GM21515 (cell line): ENCODE data around the gene CACNA2D1.

Source experiments
- ATAC-seq: cut with Tn5 transposase; IDR thresholded peaks from one replicate; pipeline ENCODE4 v1.9.1; 2021; ENCODE audit not compliant: unreplicated experiment

Gene CACNA2D1

GRCh38 chr7:82234457-82235049, 209.0 kb downstream of the CACNA2D1 start:
- ATAC-seq, result no peak

DNA sequence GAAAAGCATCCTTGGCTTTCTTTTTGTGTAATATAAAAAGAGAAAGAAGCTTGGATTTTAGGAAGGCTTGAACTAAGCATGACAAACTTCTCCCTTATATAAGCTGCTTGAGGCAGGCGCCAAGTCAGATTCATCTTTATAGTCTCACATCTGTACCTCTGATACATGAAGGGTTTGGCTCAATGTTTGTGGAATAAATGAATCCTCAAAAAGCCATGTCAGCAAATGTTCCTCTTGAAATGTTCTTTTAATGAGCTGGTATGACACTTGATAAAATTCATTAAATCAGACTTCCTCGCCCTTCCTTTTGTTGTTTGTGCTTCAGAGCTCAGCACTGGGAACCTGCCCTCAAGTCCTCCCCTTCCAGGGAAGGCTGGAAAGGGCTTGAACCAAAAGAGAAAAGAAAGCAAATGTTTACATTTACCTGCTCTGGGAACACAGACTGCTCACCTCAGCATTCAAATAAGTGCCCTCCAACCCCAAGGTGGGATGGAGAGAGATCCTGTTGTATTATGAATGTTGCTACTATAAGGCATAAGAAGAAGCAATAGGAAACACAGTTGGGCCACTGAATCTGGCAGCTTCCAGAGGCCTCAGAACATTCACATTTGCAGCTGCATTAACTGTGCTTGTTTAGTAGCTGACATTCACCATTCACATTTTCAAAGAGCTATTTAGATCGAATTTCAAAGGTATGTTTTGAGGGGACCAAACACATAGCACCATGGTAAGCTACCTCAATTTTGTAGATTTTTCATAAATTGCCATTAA, 212.6 kb downstream of the CACNA2D1 start:
- ATAC-seq, result no peak

DNA sequence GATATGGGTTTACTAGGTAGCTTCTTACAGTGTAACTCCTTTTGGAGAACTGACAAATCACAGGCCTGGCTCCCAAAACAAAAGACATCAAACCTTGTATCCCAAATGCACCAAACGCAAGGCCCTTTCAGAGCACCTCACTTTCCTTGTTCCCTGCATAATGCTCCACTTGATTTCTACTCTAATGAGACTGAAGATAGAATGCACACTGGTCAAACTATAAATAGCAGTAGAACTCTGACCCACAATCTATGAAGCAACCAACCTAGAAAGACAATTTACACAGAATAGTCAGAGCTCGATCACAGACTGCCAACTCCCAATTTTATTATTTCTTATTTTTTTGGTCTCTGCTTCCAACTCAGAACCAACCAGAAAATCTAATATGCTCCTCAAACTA, 214.4 kb downstream of the CACNA2D1 start:
- no peak for ATAC-seq

DNA sequence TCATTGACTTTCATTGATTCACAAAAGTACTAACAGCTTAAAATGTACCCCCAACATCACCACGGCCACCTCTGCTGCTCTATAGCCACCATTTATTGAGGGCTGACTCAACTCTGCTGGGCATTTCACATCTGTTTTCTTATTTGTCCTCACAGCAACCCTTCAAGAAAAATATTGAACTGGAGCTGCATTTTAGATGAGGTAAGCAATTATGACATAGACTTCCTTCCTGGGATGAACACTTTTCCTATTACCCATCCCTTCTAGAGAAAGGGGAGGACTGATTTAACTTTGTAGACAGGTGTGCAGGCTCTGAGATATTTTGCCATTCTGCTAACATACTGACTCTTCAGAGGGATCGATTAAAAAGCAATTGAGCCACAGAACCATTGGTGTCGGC, 217.4 kb downstream of the CACNA2D1 start:
- no peak for ATAC-seq

DNA sequence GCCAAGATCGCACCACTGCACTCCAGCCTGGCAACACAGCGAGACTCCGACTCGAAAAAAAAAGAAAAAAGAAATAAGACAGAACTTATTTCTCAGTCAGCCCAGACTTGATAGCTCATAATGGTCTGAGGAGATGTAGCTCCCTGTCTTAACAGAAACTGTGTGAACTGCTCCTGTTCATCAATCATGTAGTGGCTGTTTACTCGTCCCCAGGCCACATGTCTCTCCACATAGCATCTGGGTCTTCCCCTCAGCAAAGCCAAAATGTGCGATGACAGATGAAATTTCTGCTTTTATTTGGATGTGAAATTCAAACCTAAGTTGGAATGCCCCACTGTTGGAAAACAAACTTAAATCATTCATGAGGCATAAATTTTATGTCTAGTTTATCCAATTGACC, 219.0 kb downstream of the CACNA2D1 start:
- ATAC-seq, result no peak

DNA sequence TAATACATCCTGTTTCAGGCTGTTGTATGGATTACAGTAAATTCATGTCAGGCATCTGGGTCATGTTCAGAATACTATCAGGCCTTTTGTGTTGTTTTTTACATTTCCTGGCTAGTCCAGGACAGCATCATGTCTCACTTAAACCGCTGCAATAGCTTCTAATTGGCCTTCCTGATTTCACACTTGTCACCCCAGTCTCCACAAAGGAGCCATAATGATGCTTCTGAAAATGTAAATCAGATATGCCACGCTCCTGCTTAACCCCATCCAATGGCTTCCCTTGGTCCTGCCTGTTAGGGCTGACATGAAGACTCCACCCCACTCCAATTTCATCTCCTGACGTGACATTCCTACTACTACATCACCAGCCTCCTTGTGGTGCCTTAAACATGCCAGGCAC, 220.0 kb downstream of the CACNA2D1 start:
- ATAC-seq, result no peak

DNA sequence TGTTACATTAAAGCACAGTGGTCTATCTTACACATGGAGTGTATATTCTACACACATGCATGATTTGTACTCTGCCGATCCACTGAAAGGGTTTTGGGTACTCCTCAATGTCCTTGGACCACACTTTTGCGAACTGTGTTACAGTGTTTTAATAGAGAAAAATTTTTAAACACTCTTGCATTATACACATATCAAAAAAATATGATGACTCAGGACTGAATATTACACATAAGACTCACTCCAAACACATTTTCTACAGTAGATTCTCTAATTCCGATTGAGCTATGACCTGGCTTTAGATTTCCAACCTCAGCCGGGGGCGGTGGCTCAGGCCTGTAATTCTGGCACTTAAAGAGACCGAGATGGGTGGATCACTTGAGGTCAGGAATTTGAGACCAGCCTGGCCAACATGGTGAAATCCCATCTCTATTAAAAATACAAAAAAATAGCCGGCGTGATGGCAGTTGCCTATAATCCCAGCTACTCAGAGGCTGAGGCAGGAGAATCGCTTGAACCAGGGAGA, 222.4 kb downstream of the CACNA2D1 start:
- ATAC-seq, result no peak

DNA sequence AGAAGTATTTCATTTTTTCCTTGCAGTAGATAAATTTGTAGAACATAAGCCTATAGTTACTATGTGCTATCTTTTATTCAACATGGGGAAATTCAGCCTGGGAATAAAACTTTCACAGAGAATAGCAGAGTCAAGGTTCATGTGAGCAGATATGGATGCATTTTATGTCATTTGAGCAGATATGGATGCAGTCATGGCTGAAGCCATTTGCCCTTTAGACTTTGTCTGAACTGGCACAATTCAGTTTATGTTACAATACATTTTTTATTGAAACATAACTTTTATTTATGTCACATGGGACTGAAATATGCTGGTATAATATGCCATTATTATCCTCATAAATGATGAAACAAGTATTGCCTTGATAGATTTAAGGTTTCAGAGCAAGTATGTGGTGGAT, 231.1 kb downstream of the CACNA2D1 start:
- no peak for ATAC-seq

DNA sequence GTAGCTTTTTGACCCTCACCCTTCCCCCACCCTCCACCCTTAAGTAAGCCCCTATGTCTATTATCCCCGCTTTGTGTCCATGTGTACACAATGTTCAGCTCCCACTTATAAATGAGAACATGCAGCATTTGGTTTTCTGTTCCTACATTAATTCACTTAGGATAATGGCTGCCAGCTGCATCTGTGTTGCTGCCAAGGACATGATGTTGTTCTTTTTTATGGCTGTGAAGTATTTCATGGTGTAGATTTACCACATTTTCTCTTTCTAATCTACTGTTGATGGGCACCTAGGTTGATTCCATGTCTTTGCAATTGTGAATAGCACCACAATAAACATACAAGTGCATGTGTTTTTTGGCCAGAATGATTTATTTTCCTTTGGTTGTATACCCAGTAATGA, 232.2 kb downstream of the CACNA2D1 start:
- no peak for ATAC-seq

DNA sequence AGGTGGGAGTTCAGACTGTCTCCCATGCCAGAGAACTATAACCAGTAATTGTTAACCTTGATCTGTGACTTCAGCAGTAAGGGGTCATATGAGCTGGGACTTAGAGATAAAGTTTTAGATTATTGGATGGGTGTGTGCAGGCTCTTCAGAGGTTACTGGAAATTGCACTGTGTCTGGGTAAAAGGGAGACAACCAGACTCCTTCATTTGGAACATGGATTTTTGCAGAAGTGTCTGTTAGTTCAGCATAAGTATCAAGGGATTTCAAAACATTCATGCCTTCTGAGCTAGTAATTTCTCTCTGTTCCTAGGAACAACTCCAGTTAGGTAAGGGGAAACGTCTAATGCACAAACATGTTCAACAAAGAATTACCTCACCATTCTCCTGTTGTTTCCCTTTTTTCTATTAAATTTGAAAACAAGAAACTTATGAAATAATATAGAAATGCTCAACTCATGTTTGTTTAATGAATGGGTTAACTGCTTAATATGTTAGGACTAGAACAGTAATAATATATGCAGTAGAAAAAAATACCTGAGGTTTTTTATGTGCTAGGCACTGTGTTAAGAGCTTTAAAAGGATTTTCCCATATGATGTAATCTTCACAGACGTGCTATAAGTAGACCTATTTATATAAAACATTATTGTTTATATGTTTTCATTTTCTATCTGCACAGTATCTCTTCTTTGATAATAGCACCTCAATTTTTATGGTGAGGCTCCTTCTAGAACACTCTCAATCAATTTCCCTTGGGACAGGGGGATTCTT, 233.0 kb downstream of the CACNA2D1 start:
- no peak for ATAC-seq

GRCh38 chr7:82209179-82209747, 234.3 kb downstream of the CACNA2D1 start:
- no peak for ATAC-seq

GRCh38 chr7:82204694-82205093, 238.9 kb downstream of the CACNA2D1 start:
- ATAC-seq, result no peak

DNA sequence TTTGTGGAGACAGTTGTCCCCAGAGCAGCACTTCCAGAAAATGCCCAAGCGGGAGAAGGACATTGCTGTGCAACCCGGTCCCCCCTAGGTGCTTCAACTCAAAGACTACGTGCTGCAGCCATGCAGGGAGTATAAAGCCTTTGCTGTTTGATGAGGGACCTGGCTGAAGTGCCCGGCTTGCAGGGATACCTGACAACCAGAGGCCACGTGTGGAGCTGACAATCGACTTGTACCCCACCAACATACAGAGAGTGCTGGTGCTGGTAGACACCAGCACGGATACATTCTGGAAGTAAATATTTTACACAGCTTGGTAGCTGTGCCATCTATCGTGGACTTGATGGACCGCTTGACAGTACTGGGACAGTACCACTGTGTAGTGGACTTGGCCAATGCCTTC, 240.6 kb downstream of the CACNA2D1 start:
- ATAC-seq, result no peak

DNA sequence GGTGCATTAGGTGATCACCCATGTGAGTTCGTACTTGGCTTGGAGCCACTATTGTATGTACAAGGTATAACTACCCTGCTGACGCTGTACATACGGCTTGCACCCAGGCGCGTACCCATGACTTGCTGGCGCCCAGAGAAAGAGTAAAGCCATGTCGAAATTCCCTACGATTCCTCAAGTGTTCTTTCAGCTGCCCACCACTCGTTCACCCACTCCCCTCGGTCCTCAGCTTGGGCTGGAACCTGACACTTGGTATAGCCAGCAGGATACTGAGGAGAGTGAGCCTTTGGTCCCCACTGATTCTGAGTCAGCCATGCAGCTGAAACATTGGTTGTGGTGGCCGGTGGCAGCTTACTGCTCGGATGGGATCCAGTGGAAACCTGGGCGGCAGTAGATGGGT, 241.5 kb downstream of the CACNA2D1 start:
- ATAC-seq, result no peak

GRCh38 chr7:82200601-82201000, 243.0 kb downstream of the CACNA2D1 start:
- no peak for ATAC-seq

- no peak for ATAC-seq
Measured at GRCh38 chr7:82194016-82194643, 249.4 kb downstream of the CACNA2D1 start.

DNA sequence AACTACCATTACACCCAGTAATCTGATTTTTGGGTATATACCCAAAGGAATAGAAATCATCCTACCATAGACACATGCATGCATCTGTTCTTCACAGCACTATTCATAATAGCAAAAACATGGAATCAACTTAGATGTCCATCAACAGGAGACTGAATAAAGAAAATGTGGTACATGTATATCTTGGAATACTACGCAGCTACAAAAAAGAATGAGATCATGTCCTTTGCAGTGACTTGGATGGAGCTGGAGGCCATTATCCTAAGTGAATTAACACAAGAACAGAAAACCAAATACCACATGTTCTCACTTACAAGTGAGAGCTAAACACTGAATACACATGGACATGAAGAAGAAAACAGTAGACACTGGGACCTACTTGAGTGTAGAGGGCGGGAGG, 254.9 kb downstream of the CACNA2D1 start:
- no peak for ATAC-seq

GRCh38 chr7:82185443-82185842, 258.1 kb downstream of the CACNA2D1 start:
- ATAC-seq, result no peak

DNA sequence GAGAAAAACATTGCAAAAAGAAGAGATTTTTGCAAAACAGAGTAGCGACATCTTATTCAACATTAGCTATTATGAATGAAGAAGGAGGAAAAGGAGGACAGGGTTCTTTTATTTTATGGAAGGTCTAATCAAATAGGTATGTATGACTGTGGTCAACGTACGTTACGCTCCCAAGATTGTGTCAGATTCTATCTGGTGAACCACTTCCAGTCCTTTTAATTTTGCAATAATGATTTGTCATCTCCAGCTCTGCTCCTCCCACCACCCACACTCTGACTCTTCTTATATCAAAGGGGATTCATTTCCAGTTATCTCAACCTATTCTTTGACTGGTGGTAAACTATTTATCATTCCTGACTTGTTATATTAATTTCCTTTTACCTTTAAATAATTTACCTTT, 259.9 kb downstream of the CACNA2D1 start:
- ATAC-seq, result no peak

DNA sequence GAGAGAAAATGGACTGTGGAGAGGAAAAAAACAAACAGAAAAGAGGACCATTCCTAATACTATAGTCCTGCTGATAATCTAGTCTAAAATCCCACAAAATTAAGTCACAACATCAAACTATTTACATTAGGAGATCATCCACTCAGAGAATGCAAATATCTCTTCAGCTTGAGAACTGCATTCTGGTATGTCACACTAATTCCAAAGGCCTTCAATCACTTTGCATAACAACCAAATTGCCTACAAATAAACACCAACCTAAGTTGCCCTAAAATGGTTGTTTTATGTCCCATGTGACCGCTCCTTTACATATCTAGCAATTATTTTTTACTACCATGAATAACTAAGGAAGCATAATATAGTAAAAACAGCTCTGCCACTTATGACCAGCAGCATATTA, 264.3 kb downstream of the CACNA2D1 start:
- ATAC-seq, result no peak

GRCh38 chr7:82175319-82175718, 268.3 kb downstream of the CACNA2D1 start:
- ATAC-seq, result no peak
